Mesodermal cell (in vitro differentiated cells): ENCODE data around the gene C5AR1.
"Not testable (repeated sequence)": the region's sequence is repeated elsewhere in the genome, so short reads cannot be mapped to it uniquely, and the experiment has no call there.

ENCODE experiments used
- H3K27ac ChIP-seq: 2 replicates; pipeline ENCODE4 v1.7.0; 2013; ENCODE audit warnings: mild to moderate bottlenecking, low read depth, low read length, moderate library complexity; ENCODE audit not compliant: severe bottlenecking
- H3K36me3 ChIP-seq: 2 replicates; pipeline ENCODE4 v1.7.1; 2013; ENCODE audit warnings: mild to moderate bottlenecking, low read length, moderate library complexity; ENCODE audit not compliant: control insufficient read depth, insufficient read depth
- H3K4me1 ChIP-seq: one replicate; pipeline ENCODE4 v1.7.1; 2013; ENCODE audit warnings: mild to moderate bottlenecking, low read length; ENCODE audit not compliant: insufficient read depth, control insufficient read depth, poor library complexity, severe bottlenecking
- H3K4me3 ChIP-seq: 2 replicates; pipeline ENCODE4 v1.7.0; 2013; ENCODE audit warnings: low read length, control low read depth, mild to moderate bottlenecking; ENCODE audit not compliant: insufficient read depth, poor library complexity, severe bottlenecking; ENCODE audit errors: extremely low read depth
- H3K9me3 ChIP-seq: 2 replicates; pipeline ENCODE4 v1.7.1; 2013; ENCODE audit warnings: mild to moderate bottlenecking, low read length, moderate library complexity; ENCODE audit not compliant: control insufficient read depth
- WGBS, 2 experiments: methylation state at CpG; one replicate each; pipeline ENCODE4 v1.1.5; 2013; ENCODE audit warnings: missing lambda C conversion rate in 2 of 2; ENCODE audit not compliant: insufficient coverage in 2 of 2; 5-methylcytosine and 5-hydroxymethylcytosine counted together

Gene C5AR1

DNA sequence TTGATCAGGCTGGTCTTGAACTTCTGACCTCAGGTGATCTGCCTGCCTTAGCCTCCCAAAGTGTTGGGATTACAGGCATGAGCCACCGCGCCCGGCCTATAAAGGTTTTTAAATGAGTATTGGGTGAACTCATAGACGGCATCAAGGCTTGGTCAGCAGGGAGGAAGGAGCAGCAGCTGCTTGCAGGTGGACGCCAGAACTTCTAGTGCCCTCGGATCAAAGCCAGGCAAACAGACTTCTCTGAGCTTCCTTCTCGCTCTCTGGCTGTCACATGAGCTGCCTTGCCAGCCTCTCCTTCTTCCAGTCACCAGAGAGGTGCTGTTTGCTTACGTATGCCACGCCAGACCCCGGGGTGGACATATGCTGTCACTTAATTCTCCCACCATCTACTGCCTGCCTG is 55.8 kb downstream of the C5AR1 start:
- WGBS, 2 experiments: 100% methylated on average over 3 to 5 of the region's 10 CpGs
- not testable (repeated sequence) for H3K4me1 ChIP-seq, H3K4me3 ChIP-seq, H3K9me3 ChIP-seq, H3K27ac ChIP-seq
- peaks cover 76% of the 10 kb centered on the region for H3K36me3 ChIP-seq

GRCh38 chr19:47370045-47370611 is 60.5 kb downstream of the C5AR1 start:
- no peak overlapping the region for H3K4me3 ChIP-seq
- H3K27ac ChIP-seq: no peak overlapping the region
- H3K36me3 ChIP-seq: peaks cover 72% of the 10 kb centered on the region
- no peaks in the 10 kb centered on the region for H3K9me3 ChIP-seq
- no peaks in the 10 kb centered on the region for H3K4me1 ChIP-seq
- 93 to 95% methylated on average over 9 to 10 of the region's 10 CpGs for WGBS, 2 experiments

GRCh38 chr19:47371261-47371660 is 61.6 kb downstream of the C5AR1 start:
- H3K36me3 ChIP-seq: peaks cover 77% of the 10 kb centered on the region

More at GRCh38 chr19:47371261-47371660, 61.6 kb downstream of the C5AR1 start:
- 94 to 95% methylated on average over 5 to 7 of the region's 9 CpGs for WGBS, 2 experiments
- Histone ChIP-seq H3K4me3 (no peak overlapping the region), H3K4me1 (no peaks in the 10 kb centered on the region), H3K9me3 (no peaks in the 10 kb centered on the region), H3K27ac (no peak overlapping the region)
